GM18909 (cell line): ENCODE measurements around the gene NPAS4.
"Not testable (repeated sequence)": the region's sequence is repeated elsewhere in the genome, so short reads cannot be mapped to it uniquely, and the experiment has no call there.

ENCODE experiments used
- ATAC-seq: cut with Tn5 transposase; IDR thresholded peaks from one replicate; pipeline ENCODE4 v1.9.1; 2021; ENCODE audit warnings: mild to moderate bottlenecking; ENCODE audit not compliant: unreplicated experiment, poor library complexity

NPAS4 gene

GRCh38 chr11:66450560-66450959, 29.7 kb downstream of the NPAS4 start:
- ATAC-seq, result no peak

- ATAC-seq, result no peak
These were observed 30.8 kb downstream of the NPAS4 start for GRCh38 chr11:66451663-66452062.

GRCh38 chr11:66454247-66454646, 33.4 kb downstream of the NPAS4 start:
- ATAC-seq, result no peak

- no peak for ATAC-seq
These were observed 34.0 kb downstream of the NPAS4 start for GRCh38 chr11:66454828-66455227.

- ATAC-seq, result no peak
These were observed 37.0 kb downstream of the NPAS4 start for GRCh38 chr11:66457826-66458225.

- no peak for ATAC-seq
These were observed 38.4 kb downstream of the NPAS4 start for GRCh38 chr11:66459138-66459778.

GRCh38 chr11:66462010-66462409, 41.2 kb downstream of the NPAS4 start:
- no peak for ATAC-seq

GRCh38 chr11:66462911-66463310, 42.1 kb downstream of the NPAS4 start:
- ATAC-seq, result no peak

- not testable (repeated sequence) for ATAC-seq
These were observed 43.3 kb downstream of the NPAS4 start for GRCh38 chr11:66464116-66464515.

- no peak for ATAC-seq
These were observed 44.1 kb downstream of the NPAS4 start for GRCh38 chr11:66464916-66465315.

- ATAC-seq, result no peak
These were observed 44.8 kb downstream of the NPAS4 start for GRCh38 chr11:66465373-66466224.

GRCh38 chr11:66466225-66467033, 45.6 kb downstream of the NPAS4 start, which contains the start of gene PELI3:
PELI3 (plus strand) TSS chr11:66466905; CDS start chr11:66468129, 1,224 bp downstream.
- ATAC-seq, result peak; percentile 85

- ATAC-seq, result peak; percentile 35
These were observed 46.3 kb downstream of the NPAS4 start for GRCh38 chr11:66467034-66467659.

GRCh38 chr11:66467756-66468155, 46.9 kb downstream of the NPAS4 start:
- no peak for ATAC-seq

- no peak for ATAC-seq
These were observed 47.9 kb downstream of the NPAS4 start for GRCh38 chr11:66468691-66469090.

- no peak for ATAC-seq
These were observed 48.6 kb downstream of the NPAS4 start for GRCh38 chr11:66469441-66469840.

- no peak for ATAC-seq
These were observed 49.2 kb downstream of the NPAS4 start for GRCh38 chr11:66470015-66470414.

GRCh38 chr11:66471142-66471541, 50.3 kb downstream of the NPAS4 start:
- no peak for ATAC-seq

GRCh38 chr11:66472054-66472453, 51.2 kb downstream of the NPAS4 start:
- ATAC-seq, result no peak

GRCh38 chr11:66473167-66473566, 52.3 kb downstream of the NPAS4 start:
- no peak for ATAC-seq
